NCI-H69 (cell line): ENCODE results near the gene SLC7A14.

Experiments
- DNase-seq: peaks from one replicate; lab custom pipeline; 2025; lab: John Stamatoyannopoulos, UW

The SLC7A14 gene

DNA sequence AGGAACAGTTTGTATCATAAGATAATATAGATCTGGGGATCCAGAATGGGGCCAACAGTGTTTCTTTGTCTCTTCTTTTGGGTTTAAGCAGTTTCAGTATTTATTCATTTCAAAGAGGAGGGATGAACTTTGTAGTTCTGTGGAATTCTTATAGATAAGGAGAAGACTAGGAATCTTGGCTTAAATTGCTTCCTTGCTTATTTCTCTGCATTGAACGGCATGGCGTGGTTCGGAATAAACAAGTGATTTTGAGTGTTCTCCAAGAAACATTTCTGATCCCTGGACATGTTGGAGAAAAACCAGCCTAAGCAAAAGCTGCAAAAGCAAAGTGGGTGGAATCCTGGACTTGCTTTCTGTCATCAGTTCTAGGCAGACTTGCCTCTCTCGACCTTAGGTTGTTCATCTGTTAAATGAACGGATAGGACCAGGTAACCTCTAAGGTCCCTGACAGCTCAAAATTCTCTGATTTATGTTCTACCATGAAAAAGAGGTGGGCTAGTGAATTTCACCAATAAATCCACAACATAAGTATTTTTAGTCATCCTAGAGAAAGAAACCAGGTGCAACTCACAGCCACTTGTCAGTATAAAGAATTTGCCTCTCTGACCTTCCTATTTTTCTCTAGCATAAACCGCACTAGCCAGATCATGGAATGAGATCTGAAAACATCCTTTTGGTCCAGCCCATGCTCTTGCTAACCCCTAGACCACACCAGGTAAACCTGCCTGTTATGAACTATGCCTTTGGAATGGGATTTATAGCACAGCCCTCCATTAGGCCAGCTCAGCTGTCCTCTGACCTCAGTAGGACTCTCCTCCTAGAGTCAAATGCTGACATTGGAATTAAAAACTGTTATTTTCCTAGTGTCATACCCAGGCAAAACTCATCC is 88.4 kb downstream of the SLC7A14 start:
- no peak for DNase-seq

DNA sequence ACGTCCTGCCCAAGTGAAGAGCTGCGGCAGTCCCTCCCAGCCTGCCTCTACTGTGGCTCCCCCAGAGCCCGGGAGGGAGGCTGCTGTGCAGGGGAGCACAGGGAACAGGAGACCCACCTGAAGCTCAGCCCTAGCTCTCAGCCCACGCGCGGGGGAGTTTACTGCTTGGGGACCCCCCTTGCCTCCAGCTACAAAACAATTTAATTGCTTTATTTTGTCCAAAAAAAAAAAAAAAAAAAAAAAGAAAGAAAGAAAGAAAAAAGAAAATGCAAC is 89.1 kb downstream of the SLC7A14 start:
- no peak for DNase-seq

DNA sequence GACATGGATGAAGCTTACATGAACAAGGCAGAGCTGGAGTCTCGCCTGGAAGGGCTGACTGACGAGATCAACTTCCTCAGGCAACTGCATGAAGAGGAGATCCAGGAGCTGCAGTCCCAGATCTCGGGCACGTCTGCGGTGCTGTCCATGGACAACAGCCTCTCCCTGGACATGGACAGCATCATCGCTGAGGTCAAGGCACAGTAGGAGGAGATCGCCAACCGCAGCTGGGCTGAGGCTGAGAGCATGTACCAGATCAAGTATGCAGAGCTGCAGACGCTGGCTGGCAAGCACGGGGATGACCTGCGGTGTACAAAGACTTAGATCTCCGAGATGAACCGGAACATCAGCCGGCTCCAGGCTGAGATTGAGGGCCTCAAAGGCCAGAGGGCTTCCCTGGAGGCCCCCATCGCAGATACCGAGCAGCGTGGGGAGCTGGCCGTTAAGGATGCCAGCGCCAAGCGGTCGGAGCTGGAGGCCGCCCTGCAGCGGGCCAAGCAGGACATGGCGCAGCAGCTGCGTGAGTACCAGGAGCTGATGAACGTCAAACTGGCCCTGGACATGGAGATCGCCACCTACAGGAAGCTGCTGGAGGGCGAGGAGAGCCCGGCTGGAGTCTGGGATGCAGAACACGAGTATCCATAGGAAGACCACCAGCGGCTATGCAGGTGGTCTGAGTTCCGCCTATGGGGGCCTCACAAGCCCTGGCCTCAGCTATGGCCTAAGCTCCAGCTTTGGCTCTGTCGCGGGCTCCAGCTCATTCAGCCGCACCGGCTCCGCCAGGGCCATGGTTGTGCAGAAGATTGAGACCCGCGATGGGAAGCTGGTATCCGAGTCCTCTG is 89.6 kb downstream of the SLC7A14 start:
- DNase-seq: no peak

DNA sequence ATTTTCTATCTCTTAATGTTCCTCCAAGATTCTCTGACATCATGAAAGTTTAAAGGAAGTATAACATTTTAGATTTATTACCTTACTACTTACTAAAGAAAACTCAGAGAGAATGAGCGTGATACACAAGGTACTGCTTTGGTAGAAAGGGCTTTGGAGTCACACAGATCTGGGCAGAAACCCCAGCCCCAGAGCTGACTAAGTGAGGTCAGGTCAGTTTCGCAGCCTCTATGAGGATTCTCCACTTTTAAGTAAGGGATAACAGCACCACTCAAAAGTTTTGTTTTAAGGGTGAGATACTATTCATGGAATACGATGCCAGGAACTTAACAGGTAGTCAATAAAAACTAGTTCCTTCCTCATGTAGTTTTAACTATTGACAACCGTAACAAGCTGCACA is 91.1 kb downstream of the SLC7A14 start:
- no peak for DNase-seq

DNA sequence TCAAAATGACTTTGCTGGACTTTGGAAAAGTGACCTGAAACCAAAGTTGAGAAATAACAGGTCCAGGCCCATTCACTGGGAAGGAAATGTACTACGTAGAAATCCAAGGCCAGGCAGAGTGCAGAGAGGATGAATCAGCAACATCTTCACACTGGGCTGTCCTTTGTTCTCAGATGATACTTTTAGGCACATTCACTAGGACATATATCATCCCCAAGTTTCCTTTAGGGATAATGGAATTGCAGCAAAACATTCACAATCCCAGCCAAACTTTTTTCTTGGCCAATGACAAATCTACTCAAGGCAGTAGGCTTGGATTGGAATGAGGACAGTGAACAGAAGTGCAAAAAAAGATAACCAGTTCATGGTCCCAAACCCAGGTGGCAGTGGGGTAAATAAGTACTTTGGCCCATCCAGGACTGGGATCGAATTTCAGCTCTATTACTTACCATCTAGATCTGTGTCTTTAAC is 92.1 kb downstream of the SLC7A14 start:
- no peak for DNase-seq

DNA sequence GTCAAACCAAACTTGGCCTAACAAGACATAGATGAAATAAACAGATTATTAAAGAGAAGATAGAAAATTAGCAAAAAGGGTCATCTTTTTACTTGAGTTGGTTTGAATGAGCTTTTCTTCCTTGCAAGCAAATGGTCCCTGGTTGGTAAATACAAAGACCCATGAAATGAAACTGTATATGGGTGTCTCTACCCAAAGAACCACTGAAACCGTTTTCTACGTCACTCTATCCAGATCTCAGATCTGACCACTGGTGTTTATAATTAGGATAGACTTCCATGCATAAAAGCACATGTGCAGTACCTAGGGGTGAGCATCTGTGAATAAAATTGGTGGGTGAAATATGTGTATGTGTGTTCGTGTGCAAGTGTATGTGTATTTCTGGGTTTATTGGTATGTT is 94.0 kb downstream of the SLC7A14 start:
- DNase-seq: no peak

DNA sequence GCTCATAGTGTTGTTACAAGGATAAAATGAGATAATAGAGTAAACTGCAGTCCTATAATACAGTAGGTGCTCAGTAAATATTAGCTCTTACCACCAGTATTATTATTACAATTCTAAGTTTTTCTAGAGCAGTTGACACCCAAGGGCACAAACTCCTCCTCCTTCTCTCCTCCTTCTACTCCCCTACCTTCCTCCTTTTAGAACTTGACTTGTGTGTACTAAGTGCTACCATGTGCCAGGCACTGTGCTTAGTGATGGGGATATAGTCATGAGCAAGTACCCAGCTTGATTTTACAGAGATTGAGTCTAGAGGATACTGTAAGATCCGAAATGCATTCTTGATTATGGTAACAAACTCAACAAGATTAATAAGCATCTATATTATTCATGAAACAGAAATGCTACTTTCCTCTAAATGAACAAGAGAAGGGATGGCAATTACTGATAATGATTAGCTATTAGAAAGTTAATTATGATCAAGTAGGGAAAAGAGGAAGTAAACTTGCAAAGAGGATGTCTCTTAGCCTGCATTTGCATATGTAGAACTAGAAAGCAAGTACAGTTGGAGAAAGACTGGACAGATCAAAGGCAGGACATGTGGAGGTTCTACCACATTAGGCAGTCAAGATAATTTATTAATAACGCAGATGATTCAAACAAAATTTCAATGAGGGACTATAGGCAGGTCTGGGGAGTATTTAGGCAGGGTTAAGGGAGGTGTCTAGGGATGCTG is 94.9 kb downstream of the SLC7A14 start:
- no peak for DNase-seq

DNA sequence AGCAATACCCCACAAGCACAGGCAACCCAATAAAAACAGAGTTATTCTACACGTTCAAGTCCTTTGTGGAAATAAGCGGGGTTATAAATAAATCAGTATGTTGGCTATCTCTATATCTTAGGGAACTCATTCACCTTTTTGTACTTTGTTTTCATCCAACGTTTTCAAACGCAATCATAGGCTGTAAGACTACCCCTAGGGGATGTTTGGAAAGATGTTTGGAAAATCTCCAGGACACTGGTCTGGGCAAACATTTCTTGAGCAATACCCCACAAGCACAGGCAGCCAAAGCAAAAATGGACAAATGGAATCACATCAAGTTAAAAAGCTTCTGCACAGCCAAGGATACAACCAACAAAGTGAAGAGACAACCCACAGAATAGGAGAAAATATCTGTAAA is 97.1 kb downstream of the SLC7A14 start:
- peak; percentile 91 for DNase-seq

DNA sequence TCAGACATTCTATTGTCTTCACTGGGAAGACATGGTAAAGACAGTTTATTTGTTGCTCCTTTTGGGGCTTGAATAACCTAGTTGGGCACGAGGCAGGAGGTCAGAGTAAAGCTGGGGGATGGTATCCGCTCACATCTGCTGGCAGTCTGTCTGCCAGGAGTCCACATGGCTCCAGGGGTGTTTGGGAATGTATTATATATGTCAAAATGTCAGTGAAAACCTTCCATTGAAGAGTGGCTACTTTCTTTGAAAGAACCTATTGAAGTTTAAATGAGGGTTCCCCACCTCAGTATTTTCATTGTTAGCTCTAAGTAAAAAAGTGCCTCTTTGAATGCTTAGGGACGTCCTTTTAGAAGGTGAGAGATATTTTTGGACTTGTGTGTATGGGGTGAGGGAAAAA is 98.8 kb downstream of the SLC7A14 start:
- peak; percentile 43 for DNase-seq

DNA sequence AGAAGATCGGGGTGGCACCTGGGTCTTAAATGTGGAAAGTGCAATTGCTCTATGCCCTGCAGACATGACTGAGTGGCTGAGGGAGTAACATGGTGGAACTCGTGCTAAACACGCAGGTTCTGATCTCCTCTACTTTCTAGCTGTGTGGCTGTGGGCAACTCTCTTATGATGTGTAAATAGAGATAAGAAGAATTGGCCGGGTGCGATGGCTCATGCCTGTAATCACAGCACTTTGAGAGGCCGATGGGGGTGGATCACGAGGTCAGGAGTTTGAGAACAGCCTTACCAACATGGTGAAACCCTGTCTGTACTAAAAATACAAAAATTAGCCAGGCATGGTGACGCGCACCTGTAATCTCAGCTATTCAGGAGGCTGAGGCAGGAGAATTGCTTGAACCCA is 99.5 kb downstream of the SLC7A14 start:
- no peak for DNase-seq

DNA sequence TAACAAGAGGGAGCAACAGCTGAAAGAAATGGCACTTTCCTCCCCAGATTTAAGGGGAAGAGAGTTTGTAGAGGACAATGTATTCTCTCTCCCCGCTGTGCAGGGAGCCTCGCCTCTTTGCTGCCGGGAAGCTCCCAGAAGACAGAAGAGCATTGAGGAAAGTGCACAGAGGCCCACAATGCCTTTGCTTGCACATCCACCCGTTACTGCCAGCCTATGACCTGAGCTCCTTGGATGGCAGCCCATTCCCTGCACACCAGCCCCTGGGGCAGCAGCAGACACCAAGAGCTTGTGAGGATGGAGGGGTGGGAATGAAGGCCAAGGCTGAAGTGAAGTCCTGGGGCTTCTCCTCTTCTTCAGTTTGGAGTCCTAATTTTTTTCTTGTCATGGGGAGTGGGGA is 100.2 kb downstream of the SLC7A14 start:
- DNase-seq: peak; percentile 33

DNA sequence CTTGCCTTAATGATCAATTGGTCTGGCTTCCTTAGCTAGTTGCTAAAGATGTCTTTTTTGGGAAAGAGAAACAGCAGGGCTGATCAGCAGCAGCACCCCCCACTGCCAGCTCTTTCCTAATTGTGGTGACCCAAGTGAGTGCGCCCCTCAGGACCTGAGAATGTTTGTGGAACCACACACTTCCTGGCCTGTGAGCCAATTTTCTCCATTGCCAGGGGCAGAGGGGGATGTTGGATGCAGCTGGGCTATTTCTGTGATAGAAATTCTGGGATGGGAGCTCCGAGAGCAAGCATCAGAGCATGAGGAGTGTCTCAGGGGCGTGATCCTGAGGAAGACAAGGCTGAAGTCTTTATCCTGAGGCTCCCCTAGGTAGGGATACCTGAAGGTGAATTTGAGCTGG is 100.6 kb downstream of the SLC7A14 start:
- no peak for DNase-seq

DNA sequence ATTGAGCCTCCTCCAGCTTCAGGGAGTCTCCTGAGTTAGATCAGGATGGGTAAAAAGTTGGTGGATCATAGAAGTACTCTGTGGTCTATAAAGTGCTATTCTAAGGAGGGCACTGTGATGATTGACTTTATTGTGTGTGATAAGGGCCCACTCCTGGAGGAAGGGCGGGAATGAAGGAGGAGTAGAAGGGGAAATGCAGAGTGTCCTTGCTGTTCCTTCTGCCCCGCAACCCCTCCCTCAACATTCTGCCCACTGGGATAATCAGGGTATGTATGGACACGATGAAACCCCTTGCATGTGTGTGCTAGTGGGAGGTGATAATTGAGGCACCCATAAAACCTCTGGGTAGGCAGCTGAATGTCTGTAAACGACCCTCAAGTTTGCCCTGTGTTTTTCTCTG is 101.0 kb downstream of the SLC7A14 start:
- no peak for DNase-seq

DNA sequence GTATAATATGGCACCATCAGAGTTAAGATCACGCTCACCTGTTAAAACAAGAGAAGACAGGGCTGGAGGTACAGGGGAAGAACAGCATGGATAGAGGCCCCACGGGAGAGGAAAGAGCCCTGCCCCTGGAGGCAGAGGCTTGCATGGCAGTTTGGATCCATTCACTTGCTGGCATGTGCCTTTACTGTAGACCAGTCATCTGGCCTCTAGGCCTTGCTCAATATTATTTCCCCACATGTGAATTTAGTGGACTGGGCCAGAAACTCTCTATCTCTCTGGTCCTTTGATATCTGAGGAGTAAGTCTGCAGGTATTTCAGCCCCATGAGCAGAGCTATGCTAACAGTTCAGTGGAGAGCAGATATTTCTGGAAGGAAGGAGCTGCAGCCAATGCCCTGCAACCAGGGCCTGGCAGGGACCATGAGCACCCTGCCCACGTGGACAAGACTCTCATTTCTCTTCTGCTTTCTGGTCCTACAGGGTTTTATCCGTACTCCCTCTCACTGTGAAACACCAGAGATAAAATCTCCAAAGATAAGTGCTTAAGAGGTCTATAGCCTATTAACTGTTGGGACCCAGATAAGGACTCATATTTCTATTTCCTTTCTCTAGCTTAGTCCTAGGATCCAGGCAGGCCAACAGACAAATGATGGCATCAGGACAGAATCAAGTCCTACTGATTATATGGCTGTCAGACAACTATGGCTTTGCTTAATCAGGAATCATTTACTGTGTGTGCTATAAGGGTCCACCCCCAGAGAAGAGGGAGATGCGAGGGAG is 102.2 kb downstream of the SLC7A14 start:
- DNase-seq: peak; percentile 20

DNA sequence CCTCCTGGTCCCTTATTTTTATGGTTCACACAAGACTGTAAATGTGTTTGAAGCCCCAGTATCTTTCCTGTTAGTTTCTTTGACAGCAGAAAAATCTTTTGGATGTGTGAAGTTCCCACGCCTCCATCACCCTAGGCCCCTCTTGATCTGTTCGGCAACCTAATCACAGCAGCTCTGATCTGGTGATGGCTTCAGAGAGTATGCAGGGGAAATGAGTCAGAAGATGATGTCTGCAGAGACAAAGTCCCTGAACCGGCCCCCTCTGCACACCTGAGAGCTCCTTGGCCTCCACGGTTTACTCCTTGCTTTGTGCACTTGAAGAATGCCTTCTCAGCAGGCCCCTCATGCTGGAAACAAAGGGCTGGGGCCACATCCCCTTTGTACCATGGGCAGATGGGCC is 103.7 kb downstream of the SLC7A14 start:
- DNase-seq: no peak

DNA sequence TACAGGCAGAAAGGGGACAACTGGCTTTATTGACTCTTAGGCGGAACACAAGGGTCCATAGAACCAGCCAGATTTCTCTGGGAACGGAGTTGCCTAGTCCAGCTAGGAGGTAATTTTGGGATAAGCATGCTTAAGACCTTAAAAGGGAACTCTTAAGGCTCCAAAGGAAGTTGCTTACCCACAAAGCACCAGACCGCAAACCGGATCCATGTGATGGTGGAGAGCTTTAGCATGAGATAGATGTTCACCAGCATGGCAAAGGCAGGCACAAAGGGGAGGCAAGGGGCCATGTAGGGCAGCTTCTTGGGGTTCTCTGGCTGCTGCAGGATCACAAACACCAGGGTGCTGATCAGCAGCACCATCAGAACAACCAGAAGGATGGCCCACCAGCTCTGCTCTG is 105.8 kb downstream of the SLC7A14 start:
- DNase-seq: no peak

DNA sequence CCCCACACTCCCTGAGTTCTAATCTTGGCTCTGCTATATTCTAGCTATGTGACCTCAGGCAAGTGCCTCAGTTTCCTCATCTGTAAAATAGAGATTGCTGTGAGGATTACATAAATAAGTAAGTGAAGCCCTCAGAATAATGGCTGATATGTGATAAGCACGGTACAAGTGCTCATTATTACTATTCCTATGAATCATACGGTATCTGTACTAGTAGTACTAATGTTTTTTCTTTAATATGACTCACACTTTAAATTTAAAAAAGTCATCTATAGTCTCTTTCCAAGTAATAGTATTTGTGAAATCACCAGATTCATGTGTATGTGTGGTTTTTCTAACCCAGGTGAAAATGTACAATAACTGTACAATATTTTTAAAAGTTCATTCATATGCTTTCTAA is 108.5 kb downstream of the SLC7A14 start:
- no peak for DNase-seq

DNA sequence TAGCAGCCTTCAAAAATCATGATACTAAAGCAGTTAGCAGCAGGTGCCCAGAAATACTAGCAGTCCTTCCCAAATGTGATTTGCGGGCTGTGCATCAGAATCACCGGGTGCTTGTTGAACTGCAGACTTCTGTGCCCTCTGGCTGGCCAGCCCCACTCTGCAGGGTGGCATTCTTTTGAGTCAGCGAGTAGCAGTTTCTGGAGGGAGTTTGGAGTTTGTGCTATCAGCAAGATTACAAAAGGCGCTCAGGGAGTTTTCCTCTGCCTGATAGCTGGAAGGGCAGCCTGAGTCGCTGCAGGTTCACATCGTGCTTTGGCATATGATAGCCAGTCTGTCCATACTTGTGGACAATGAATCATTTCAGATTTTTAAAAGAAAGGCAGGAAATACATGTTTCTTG is 109.6 kb downstream of the SLC7A14 start:
- peak; percentile 67 for DNase-seq

DNA sequence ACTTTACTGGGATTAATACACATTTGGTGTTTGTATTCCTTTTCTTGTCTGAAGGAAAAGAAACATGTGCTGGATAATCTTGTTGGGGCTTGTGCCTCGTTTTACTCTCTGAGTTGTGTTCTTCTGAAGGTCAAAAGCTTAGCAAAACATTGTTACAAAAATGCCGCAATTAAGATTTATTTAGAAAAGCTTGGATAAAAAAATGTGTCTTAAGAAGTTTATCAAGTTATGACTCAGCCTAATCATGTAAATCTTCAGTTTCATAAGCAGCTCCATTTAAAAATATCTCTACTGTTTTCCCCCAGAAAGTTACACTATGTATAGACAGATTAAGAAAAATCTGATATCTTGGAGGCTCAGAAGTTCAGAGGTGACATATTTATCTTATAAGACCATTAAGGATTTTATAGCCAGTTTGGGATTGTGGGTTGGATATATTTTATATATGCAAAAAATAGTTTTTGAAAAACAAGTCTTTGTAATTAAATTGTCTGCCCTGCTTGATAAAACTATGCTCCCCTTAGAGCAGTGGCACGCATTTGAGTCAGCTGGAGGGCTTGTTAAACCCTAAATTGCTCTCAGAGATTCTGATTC is 110.7 kb downstream of the SLC7A14 start:
- peak; percentile 14 for DNase-seq

DNA sequence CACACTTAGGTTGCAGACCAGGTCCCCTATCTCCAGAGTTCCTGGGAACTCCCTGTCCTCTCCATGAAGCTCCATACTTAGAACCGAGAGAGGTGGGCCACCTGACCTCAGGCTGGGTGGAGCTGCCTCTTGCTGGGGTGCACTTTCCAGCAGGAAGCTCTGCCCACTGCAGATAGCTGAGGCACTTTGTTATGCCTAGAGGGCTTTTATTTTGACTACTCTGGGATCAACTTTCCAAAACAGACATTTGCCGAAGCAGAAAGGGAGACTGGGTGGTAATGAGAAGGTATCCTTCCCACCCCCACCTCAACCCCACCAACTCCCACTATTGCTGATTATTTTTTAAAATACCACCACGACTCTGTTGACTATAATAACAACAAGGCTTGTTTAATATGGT is 112.5 kb downstream of the SLC7A14 start:
- DNase-seq: peak; percentile 80

DNA sequence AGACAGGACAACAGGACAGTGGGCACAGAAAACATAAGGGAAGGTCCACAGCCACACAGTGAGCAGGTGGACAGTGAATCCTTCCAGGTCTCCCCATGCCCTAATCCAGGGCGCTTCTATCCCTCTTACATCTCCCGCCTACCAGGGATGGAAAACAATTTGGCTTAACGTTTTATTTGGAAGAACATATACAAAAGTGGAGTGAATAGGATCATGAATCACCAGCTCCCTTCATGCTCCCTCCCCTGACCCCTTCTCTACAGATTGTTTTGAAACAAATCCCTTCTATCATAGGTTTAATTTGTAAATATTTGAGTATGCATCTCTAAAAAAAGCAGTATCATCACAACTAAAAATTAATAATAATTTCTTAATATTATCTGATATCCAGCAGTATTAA is 114.7 kb downstream of the SLC7A14 start:
- peak; percentile 88 for DNase-seq
